Sigmoid colon (tissue), 4 donors: ENCODE measurements around the gene PAK5.

ENCODE experiments used
- CTCF ChIP-seq, 4 experiments: fragments of 450-650 bp in 3 of 4; fragments of 200-600 bp in 1 of 4; IDR thresholded peaks; one replicate each; pipeline ENCODE4 v1.5.1; 2016 to 2019; ENCODE audit warnings: antibody characterized with exemption in 4 of 4, mild to moderate bottlenecking in 3 of 4, moderate library complexity in 2 of 4
- POLR2A ChIP-seq, 2 donors: fragments of 450-650 bp; IDR thresholded peaks; one replicate each; pipeline ENCODE4 v1.6.1; 2016; ENCODE audit warnings: antibody characterized with exemption in 2 of 2, mild to moderate bottlenecking in 2 of 2, moderate library complexity in 2 of 2
- POLR2AphosphoS5 ChIP-seq, 4 donors: sonication (generic); formaldehyde crosslinking; IDR thresholded peaks; one replicate each; pipeline ENCODE4 v1.6.1; 2017; ENCODE audit warnings: antibody characterized with exemption in 4 of 4

- TF ChIP-seq POLR2A (IDR thresholded peaks at IDR 0.05) (no peak), CTCF (IDR thresholded peaks at IDR 0.05) (no peak), POLR2AphosphoS5 (IDR thresholded peaks at IDR 0.05) (no peak)
Observed at GRCh38 chr20:9839626-9840025, 750 bp upstream of the PAK5 start.
